GM10266 (cell line): Measurements from ENCODE around the gene PCMT1.

Source experiments
- DNase-seq: peaks from one replicate; pipeline ENCODE4 v3.0.0; 2012; ENCODE audit errors: extremely low spot score
- CTCF ChIP-seq: IDR thresholded peaks from 2 replicates; pipeline ENCODE4 v1.5.1; 2012; ENCODE audit warnings: mild to moderate bottlenecking, low read depth; ENCODE audit not compliant: control insufficient read depth, insufficient read depth; ENCODE audit errors: missing control alignments

The PCMT1 gene

GRCh38 chr6:149749594-149750135 lies at the start of gene PCMT1:
PCMT1 (plus strand) TSS chr6:149749741; CDS start chr6:149749902, 161 bp downstream.
- TF ChIP-seq CTCF: no peak
- peak; percentile 92 for DNase-seq

- no peak for DNase-seq
Measured at GRCh38 chr6:149701714-149702113, 47.8 kb upstream of the PCMT1 start.

GRCh38 chr6:149711711-149712110 lies 37.8 kb upstream of the PCMT1 start:
- no peak for TF ChIP-seq CTCF
- no peak for DNase-seq

More at GRCh38 chr6:149701714-149702113, 47.8 kb upstream of the PCMT1 start:
- no peak for TF ChIP-seq CTCF

GRCh38 chr6:149714442-149714841 lies 35.1 kb upstream of the PCMT1 start:
- TF ChIP-seq CTCF: no peak
- DNase-seq: no peak

GRCh38 chr6:149716181-149716963 lies 33.2 kb upstream of the PCMT1 start:
- peak; percentile 52 for DNase-seq
- no peak for TF ChIP-seq CTCF

GRCh38 chr6:149717255-149717587 lies 32.3 kb upstream of the PCMT1 start:
- DNase-seq: no peak
- TF ChIP-seq CTCF: no peak
